B cell (primary cell): Measurements from ENCODE around the gene LRRC75B.

ENCODE experiments used
- CTCF ChIP-seq: fragments of 200-600 bp; IDR thresholded peaks from one replicate; pipeline ENCODE4 v1.8.0; 2022; ENCODE audit warnings: antibody characterized with exemption, mild to moderate bottlenecking
- EZH2 ChIP-seq: IDR thresholded peaks from 2 replicates; pipeline ENCODE4 v1.6.1; 2012; ENCODE audit warnings: borderline replicate concordance, low read depth, mild to moderate bottlenecking, moderate library complexity, low read length; ENCODE audit not compliant: insufficient read depth, poor library complexity, severe bottlenecking

DNA sequence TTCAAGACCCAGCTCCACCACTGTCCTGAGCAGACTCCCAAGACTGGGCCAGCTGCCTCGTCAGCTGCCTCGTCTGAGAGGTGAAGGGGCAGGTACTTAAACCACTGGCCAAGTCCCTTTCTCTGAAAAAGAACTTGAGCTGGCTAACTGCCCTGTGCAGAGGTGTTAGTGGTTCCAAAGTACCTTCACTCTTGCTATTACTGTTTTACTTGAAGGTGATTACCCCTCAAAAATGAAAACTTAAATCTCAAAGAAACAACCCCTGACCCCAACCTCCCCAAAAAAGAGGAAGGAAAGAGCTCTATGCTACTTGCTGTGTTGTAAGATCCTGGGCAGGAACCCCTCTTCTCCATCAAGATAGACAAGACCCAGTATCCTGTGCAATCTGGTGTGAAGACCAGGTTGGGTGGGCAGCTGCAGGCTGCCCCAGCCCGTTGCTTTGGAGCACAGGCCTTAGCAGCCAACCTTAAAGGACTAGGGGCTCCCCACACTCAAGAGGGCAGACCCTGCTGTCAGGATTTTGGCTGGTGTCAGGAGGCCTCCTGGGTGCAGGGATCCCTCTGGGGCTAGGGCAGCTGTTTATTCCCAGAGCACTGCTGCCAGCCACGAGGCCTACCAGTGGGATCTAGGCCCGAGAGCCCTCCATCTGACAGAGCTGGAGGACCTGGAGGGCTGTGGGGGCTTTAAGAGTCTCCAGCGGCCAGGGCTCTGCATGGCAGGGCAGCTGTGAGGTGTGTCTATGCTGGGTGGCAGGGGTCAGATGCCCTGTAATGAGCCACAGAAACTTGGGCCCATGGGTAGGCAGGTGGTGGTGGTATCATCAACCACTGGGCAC, 51.0 kb downstream of the LRRC75B start:
- TF ChIP-seq CTCF = no peak
- TF ChIP-seq EZH2 = no peak
